WTC11 (cell line): ENCODE data around the gene CRYBA2.

Experiments
- ATF2 ChIP-seq: sonication (generic); formaldehyde crosslinking; IDR thresholded peaks from 2 replicates; pipeline ENCODE4 v1.8.1; 2022; ENCODE audit warnings: low read depth, missing genetic modification reagents, borderline replicate concordance
- CREB1 ChIP-seq: sonication (generic); formaldehyde crosslinking; IDR thresholded peaks from 2 replicates; pipeline ENCODE4 v1.8.0; 2023; ENCODE audit warnings: mild to moderate bottlenecking, missing genetic modification reagents
- CTCF ChIP-seq: fragments of 200-600 bp; IDR thresholded peaks from 2 replicates; pipeline ENCODE4 v1.8.0; 2022; ENCODE audit warnings: antibody characterized with exemption
- IRF2 ChIP-seq: sonication (generic); formaldehyde crosslinking; IDR thresholded peaks from 2 replicates; pipeline ENCODE4 v1.8.0; 2022; ENCODE audit warnings: low read depth, missing genetic modification reagents, borderline replicate concordance
- NR2C2 ChIP-seq: sonication (generic); formaldehyde crosslinking; IDR thresholded peaks from 2 replicates; pipeline ENCODE4 v1.8.0; 2022; ENCODE audit warnings: mild to moderate bottlenecking, missing genetic modification reagents
- SMAD3 ChIP-seq: sonication (generic); formaldehyde crosslinking; IDR thresholded peaks from 2 replicates; pipeline ENCODE4 v1.8.0; 2022; ENCODE audit warnings: missing genetic modification reagents, mild to moderate bottlenecking, borderline replicate concordance
- STAT6 ChIP-seq: sonication (generic); formaldehyde crosslinking; conservative IDR thresholded peaks from 2 replicates; pipeline ENCODE4 v1.8.1; 2023; ENCODE audit warnings: mild to moderate bottlenecking, low read depth, missing genetic modification reagents, moderate library complexity
- TEAD1 ChIP-seq: sonication (generic); formaldehyde crosslinking; IDR thresholded peaks from 2 replicates; pipeline ENCODE4 v1.8.0; 2022; ENCODE audit warnings: mild to moderate bottlenecking, missing genetic modification reagents
- TP53 ChIP-seq: sonication (generic); formaldehyde crosslinking; IDR thresholded peaks from 2 replicates; pipeline ENCODE4 v1.8.1; 2023; ENCODE audit warnings: mild to moderate bottlenecking, missing genetic modification reagents
- ZNF138 ChIP-seq: sonication (generic); formaldehyde crosslinking; conservative IDR thresholded peaks from 2 replicates; pipeline ENCODE4 v1.8.1; 2022; ENCODE audit warnings: mild to moderate bottlenecking, moderate library complexity, missing genetic modification reagents
- ZNF423 ChIP-seq: fragments of 250-450 bp; sonication (Bioruptor Pico); IDR thresholded peaks from 2 replicates; pipeline ENCODE4 v2.1.2; 2022; ENCODE audit warnings: mild to moderate bottlenecking, moderate library complexity

- no peak for TF ChIP-seq ZNF138
- TF ChIP-seq TP53 (CRISPR knock-in tag), result no peak; the same call in 1 of the 2 replicates
- TF ChIP-seq TEAD1, result no peak
- TF ChIP-seq SMAD3 (CRISPR knock-in tag), result no peak
- TF ChIP-seq ZNF423 (CRISPR knock-in tag), result no peak
- TF ChIP-seq CTCF, result peak; percentile 29; the same call in 1 of the 2 replicates
- TF ChIP-seq IRF2, result no peak
- TF ChIP-seq ATF2 (CRISPR knock-in tag), result no peak
- no peak for TF ChIP-seq CREB1 (CRISPR knock-in tag)
- no peak for TF ChIP-seq STAT6 (CRISPR knock-in tag)
- TF ChIP-seq NR2C2 (CRISPR knock-in tag), result no peak
Observed at GRCh38 chr2:219002395-219003266, 9.4 kb upstream of the CRYBA2 start.
